Measurements from ENCODE around the gene COPA.
"Not testable (repeated sequence)": the region's sequence is repeated elsewhere in the genome, so short reads cannot be mapped to it uniquely, and the experiment has no call there.

Gene COPA

DNA sequence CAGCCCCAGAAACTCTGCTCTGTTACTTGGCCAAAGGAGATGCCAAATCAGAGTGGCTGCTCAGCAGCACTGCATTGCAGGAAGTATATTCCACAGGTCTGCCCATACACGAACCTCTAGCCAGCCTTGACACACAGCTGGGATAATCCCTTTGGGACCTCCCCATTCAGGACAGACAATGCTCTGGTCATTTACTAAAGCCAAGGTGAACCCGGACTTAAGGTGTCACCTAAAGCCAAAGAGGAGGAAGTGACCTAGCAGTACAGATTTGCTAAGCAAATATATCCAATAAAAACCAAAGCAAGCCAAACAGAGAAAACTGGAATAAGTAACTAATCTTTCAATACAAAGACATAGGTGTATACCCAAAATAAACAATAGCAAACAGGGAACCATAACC lies 27.7 kb downstream of the COPA start:
- peaks cover 63 to 77% of the 10 kb centered on the region in 2 donors for H3K36me3 ChIP-seq (ENCODE audit: control insufficient read depth in 1 of 2, insufficient read depth in 2 of 2, low read length in 2 of 2)
- H3K27ac ChIP-seq (ENCODE audit: low read length) = no peak overlapping the region
- H3K4me1 ChIP-seq (ENCODE audit: control insufficient read depth in 1 of 2, insufficient read depth in 2 of 2, low read length in 2 of 2) = no peaks in the 10 kb centered on the region
- H3K4me3 ChIP-seq (ENCODE audit: low read depth in 1 of 2, low read length in 2 of 2) = no peak overlapping the region
- H3K9me3 ChIP-seq (ENCODE audit: control insufficient read depth in 1 of 2, low read length in 2 of 2) = no peaks in the 10 kb centered on the region
- H3K27me3 ChIP-seq (ENCODE audit: low read depth, low read length) = no peaks in the 10 kb centered on the region

DNA sequence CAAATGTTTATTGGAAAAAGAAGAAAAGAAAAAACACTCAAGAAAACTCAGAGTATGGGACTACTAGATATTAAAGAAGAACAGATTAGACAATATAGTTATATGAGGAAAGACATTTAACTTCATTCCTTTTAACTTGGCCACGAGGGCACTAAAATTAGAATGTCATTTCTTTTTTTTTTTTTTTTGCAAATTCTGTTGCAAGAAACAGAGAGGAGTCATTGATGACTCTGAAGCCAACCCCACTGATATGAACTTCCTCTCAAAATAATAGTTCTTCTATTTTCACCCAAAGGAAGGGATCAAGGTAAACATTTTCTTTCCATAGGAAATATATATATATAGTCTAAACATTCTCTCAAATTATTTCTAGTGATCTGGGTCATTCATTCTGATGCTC lies 33.5 kb downstream of the COPA start:
- Histone ChIP-seq H3K27ac (ENCODE audit: low read length) (no peak overlapping the region), H3K36me3 (ENCODE audit: control insufficient read depth in 1 of 2, insufficient read depth in 2 of 2, low read length in 2 of 2) (peaks cover 84 to 90% of the 10 kb centered on the region in 2 donors), H3K9me3 (ENCODE audit: control insufficient read depth in 1 of 2, low read length in 2 of 2) (no peaks in the 10 kb centered on the region), H3K4me1 (ENCODE audit: control insufficient read depth in 1 of 2, insufficient read depth in 2 of 2, low read length in 2 of 2) (no peaks in the 10 kb centered on the region), H3K4me3 (ENCODE audit: low read depth in 1 of 2, low read length in 2 of 2) (no peak overlapping the region), H3K27me3 (ENCODE audit: low read depth, low read length) (no peaks in the 10 kb centered on the region)

DNA sequence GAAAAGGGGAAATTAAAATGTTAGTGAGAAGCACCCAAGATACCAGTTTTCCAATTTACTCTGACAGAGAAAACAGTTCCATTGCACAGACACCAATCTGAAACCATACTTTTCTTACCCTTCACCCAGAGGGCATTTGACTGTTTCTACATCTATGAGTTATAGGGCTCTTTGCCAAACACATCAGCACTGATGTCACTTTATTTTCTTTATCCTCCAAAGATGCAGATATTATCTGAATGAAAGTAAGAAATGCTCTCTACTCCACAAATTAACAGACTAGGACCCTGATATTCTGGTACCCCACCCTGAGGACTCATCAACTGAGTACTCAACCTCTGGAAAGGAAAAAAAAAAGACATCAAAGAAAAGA lies 33.9 kb downstream of the COPA start:
- H3K27ac ChIP-seq (ENCODE audit: low read length) = no peak overlapping the region
- H3K36me3 ChIP-seq (ENCODE audit: control insufficient read depth in 1 of 2, insufficient read depth in 2 of 2, low read length in 2 of 2) = peaks cover 80 to 86% of the 10 kb centered on the region in 2 donors
- no peak overlapping the region for H3K4me3 ChIP-seq (ENCODE audit: low read depth in 1 of 2, low read length in 2 of 2)
- no peaks in the 10 kb centered on the region for H3K27me3 ChIP-seq (ENCODE audit: low read depth, low read length)
- no peaks in the 10 kb centered on the region for H3K9me3 ChIP-seq (ENCODE audit: control insufficient read depth in 1 of 2, low read length in 2 of 2)
- H3K4me1 ChIP-seq (ENCODE audit: control insufficient read depth in 1 of 2, insufficient read depth in 2 of 2, low read length in 2 of 2) = no peaks in the 10 kb centered on the region

DNA sequence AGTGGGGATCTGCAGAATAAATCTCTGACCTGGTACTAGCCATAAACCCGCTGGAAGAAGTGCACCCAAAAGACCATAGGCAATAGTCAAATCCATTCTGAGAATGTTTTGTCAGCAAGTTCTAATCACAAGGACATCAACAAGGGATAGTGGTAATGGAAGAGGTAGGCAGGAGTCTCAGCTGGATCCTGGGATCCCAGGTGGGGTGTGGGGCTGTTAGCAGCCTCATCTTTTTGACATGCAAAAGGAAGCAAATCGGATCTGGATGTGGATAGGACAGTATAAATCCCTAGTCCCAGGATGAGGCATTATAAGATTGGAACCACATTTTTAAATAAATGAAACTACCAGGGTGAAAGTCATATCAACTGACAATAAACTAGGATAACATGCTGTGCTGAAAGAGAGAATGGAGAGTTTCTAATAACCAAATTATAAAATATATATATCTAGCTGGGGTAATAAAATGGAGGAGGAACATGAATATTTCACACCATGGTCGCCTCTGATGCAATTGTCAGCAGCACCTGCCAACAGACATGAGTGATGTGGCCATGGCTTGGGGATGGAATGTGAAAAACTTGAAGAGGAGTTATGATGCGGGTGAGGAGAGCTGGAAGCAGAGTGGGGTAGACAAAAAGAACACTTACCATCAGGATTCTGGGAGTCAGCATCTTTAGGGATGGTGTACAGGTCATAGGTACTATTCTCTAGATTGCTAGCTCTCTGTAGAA lies 34.4 kb downstream of the COPA start:
- Histone ChIP-seq H3K27me3 (ENCODE audit: low read depth, low read length) (no peaks in the 10 kb centered on the region), H3K27ac (ENCODE audit: low read length) (no peak overlapping the region), H3K4me1 (ENCODE audit: control insufficient read depth in 1 of 2, insufficient read depth in 2 of 2, low read length in 2 of 2) (no peaks in the 10 kb centered on the region), H3K4me3 (ENCODE audit: low read depth in 1 of 2, low read length in 2 of 2) (no peak overlapping the region), H3K36me3 (ENCODE audit: control insufficient read depth in 1 of 2, insufficient read depth in 2 of 2, low read length in 2 of 2) (peaks cover 77 to 81% of the 10 kb centered on the region in 2 donors), H3K9me3 (ENCODE audit: control insufficient read depth in 1 of 2, low read length in 2 of 2) (no peaks in the 10 kb centered on the region)

DNA sequence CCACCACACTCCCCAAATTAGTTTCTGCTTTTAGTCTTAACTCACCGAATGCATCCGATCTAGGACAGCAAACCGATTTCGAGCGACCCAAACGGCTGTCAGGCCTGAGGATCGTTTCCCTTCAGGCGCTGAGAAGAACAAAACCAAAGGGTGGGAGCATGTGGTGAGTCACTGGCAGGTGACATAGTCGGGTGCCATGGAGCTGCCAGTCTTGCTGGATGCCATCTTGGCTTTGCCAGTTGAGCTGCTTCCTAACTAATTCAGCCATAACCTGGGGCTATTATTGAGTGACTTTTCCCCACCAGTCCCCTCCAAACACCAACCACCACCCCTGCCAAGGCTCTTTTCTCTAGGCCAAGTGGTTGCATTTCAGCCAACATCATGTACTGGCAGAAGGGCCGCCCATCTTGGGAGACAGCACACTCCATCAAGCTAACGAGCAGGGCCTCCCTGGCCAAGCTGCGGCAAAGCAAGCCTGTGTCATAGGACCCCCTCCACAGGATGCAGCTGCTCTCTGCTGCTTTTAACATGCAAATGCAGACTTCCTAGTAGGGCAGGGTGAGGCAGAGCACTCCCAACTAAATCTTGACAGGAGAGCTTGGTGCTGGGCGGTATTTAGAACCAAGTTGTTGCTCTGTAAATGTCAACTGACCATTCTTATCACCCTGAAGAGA lies 35.8 kb downstream of the COPA start:
- no peaks in the 10 kb centered on the region for H3K9me3 ChIP-seq (ENCODE audit: control insufficient read depth in 1 of 2, low read length in 2 of 2)
- no peaks in the 10 kb centered on the region for H3K27me3 ChIP-seq (ENCODE audit: low read depth, low read length)
- H3K36me3 ChIP-seq (ENCODE audit: control insufficient read depth in 1 of 2, insufficient read depth in 2 of 2, low read length in 2 of 2) = peaks cover 74 to 78% of the 10 kb centered on the region in 2 donors
- H3K27ac ChIP-seq (ENCODE audit: low read length) = no peak overlapping the region
- H3K4me1 ChIP-seq (ENCODE audit: control insufficient read depth in 1 of 2, insufficient read depth in 2 of 2, low read length in 2 of 2) = no peaks in the 10 kb centered on the region
- no peak overlapping the region for H3K4me3 ChIP-seq (ENCODE audit: low read depth in 1 of 2, low read length in 2 of 2)

DNA sequence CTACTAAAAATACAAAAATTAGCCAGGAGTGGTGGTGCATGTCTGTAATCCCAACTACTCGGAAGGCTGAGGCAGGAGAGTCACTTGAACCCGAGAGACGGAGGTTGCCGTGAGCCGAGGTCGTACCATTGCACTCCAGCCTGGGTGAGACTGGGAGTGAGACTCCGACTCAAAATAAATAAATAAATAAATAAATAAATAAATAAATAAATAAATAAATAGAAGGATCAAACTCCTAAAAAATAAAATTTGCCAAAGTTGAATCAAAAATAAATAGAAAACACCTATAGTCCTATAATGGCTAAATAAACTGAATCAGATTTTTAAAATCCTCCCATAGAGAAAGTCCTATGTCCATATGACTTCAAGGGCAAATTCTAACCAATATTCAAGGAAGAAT lies 42.9 kb downstream of the COPA start:
- Histone ChIP-seq H3K27me3 (ENCODE audit: low read depth, low read length) (no peaks in the 10 kb centered on the region), H3K36me3 (ENCODE audit: control insufficient read depth in 1 of 2, insufficient read depth in 2 of 2, low read length in 2 of 2) (peaks cover 51 to 62% of the 10 kb centered on the region in 2 donors), H3K9me3 (ENCODE audit: control insufficient read depth in 1 of 2, low read length in 2 of 2) (no peaks in the 10 kb centered on the region), H3K4me1 (ENCODE audit: control insufficient read depth in 1 of 2, insufficient read depth in 2 of 2, low read length in 2 of 2) (no peaks in the 10 kb centered on the region), H3K27ac (ENCODE audit: low read length) (no peak overlapping the region), H3K4me3 (ENCODE audit: low read depth in 1 of 2, low read length in 2 of 2) (no peak overlapping the region)

DNA sequence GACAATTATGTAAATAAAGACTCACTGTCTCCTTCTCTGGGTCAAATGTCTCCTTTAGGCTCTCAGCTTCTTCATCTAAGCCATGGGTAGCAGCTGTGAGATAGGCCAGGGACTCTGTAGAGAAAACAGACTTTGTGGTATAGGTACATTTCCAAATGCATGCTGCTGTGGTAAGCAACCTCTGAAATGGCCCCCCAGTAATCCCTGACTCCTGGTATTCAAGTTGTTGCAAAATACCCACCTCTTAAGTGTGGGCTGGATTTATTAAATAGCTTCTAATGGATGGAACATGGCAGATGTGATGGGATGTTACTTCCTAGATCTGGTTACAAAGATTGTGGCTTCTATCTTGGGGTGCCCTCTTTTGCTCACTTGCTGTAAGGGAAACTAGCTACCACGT lies 47.0 kb downstream of the COPA start:
- Histone ChIP-seq H3K9me3 (ENCODE audit: control insufficient read depth in 1 of 2, low read length in 2 of 2) (no peaks in the 10 kb centered on the region), H3K27me3 (ENCODE audit: low read depth, low read length) (no peaks in the 10 kb centered on the region), H3K27ac (ENCODE audit: low read length) (no peak overlapping the region), H3K4me1 (ENCODE audit: control insufficient read depth in 1 of 2, insufficient read depth in 2 of 2, low read length in 2 of 2) (peaks cover 0 to 4% of the 10 kb centered on the region in 2 donors), H3K36me3 (ENCODE audit: control insufficient read depth in 1 of 2, insufficient read depth in 2 of 2, low read length in 2 of 2) (peaks cover 79 to 91% of the 10 kb centered on the region in 2 donors), H3K4me3 (ENCODE audit: low read depth in 1 of 2, low read length in 2 of 2) (no peak overlapping the region)

- peaks cover 0 to 5% of the 10 kb centered on the region in 2 donors for H3K4me1 ChIP-seq (ENCODE audit: control insufficient read depth in 1 of 2, insufficient read depth in 2 of 2, low read length in 2 of 2)
- H3K4me3 ChIP-seq (ENCODE audit: low read depth in 1 of 2, low read length in 2 of 2) = no peak overlapping the region
- H3K27ac ChIP-seq (ENCODE audit: low read length) = no peak overlapping the region
- no peaks in the 10 kb centered on the region for H3K27me3 ChIP-seq (ENCODE audit: low read depth, low read length)
- no peaks in the 10 kb centered on the region for H3K9me3 ChIP-seq (ENCODE audit: control insufficient read depth in 1 of 2, low read length in 2 of 2)
- peaks cover 84 to 91% of the 10 kb centered on the region in 2 donors for H3K36me3 ChIP-seq (ENCODE audit: control insufficient read depth in 1 of 2, insufficient read depth in 2 of 2, low read length in 2 of 2)
Observed at GRCh38 chr1:160293020-160293968, 49.8 kb downstream of the COPA start.

- Histone ChIP-seq H3K9me3 (ENCODE audit: control insufficient read depth in 1 of 2, low read length in 2 of 2) (no peaks in the 10 kb centered on the region), H3K27ac (ENCODE audit: low read length) (no peak overlapping the region), H3K27me3 (ENCODE audit: low read depth, low read length) (no peaks in the 10 kb centered on the region), H3K4me1 (ENCODE audit: control insufficient read depth in 1 of 2, insufficient read depth in 2 of 2, low read length in 2 of 2) (peaks cover 0 to 5% of the 10 kb centered on the region in 2 donors), H3K36me3 (ENCODE audit: control insufficient read depth in 1 of 2, insufficient read depth in 2 of 2, low read length in 2 of 2) (peaks cover 69 to 78% of the 10 kb centered on the region in 2 donors), H3K4me3 (ENCODE audit: low read depth in 1 of 2, low read length in 2 of 2) (no peak overlapping the region)
Observed at GRCh38 chr1:160291248-160292220, 51.5 kb downstream of the COPA start.

- H3K27me3 ChIP-seq (ENCODE audit: low read depth, low read length); H3K9me3 ChIP-seq (ENCODE audit: control insufficient read depth in 1 of 2, low read length in 2 of 2); H3K27ac ChIP-seq (ENCODE audit: low read length); H3K4me3 ChIP-seq (ENCODE audit: low read depth in 1 of 2, low read length in 2 of 2): not testable (repeated sequence)
- Histone ChIP-seq H3K4me1 (ENCODE audit: control insufficient read depth in 1 of 2, insufficient read depth in 2 of 2, low read length in 2 of 2) (peaks cover 6 to 27% of the 10 kb centered on the region in 2 donors), H3K36me3 (ENCODE audit: control insufficient read depth in 1 of 2, insufficient read depth in 2 of 2, low read length in 2 of 2) (peaks cover 38 to 40% of the 10 kb centered on the region in 2 donors)
Observed at GRCh38 chr1:160287769-160288168, 55.3 kb downstream of the COPA start.

Data from muscle layer of duodenum (tissue), 2 donors.